GM21367 (cell line): ENCODE data around the gene CCNY.
A peak's percentile ranks its signal among the peaks of the same experiment; 100 is the strongest.
"Not testable (repeated sequence)": the region's sequence is repeated elsewhere in the genome, so short reads cannot be mapped to it uniquely, and the experiment has no call there.

Experiments
- ATAC-seq: cut with Tn5 transposase; IDR thresholded peaks from one replicate; pipeline ENCODE4 v1.9.1; 2021; ENCODE audit not compliant: unreplicated experiment

The CCNY gene

DNA sequence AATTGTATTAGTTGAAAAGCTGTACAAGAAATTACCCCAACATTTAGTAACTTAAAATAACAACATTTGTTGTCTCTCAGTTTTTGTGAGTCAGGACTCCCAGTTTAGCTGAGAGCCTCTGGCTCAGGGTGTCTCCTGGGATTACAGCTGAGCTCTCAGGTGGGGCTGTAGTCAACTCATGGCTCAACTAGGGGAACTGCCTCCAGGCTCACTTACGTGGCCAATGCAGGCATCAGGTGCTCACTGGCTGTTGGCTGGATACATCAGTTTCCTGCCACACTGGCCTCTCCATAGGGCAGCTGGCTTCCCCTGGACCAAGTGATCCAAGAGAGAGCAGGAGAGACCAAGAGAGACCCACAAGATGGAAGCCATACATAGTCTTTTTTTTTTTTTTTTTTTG lies 17.5 kb downstream of the CCNY start:
- no peak for ATAC-seq

DNA sequence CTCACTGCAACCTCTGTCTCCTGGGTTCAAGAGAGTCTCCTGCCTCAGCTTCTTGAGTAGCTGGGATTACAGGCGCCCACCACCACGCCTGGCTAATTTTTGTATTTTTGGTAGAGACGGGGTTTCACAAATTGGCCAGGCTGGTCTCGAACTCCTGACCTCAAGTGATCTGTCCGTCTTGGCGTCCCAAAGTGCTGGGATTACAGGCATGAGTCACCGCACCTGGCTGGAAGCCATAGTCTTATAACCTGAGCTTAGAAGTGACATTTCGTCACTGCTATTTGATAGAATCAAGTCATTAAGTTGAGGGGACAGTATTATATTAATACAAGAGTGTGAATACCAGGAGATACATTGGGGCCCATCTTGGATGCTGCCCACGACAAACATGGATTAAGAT lies 17.9 kb downstream of the CCNY start:
- ATAC-seq, result not testable (repeated sequence)

DNA sequence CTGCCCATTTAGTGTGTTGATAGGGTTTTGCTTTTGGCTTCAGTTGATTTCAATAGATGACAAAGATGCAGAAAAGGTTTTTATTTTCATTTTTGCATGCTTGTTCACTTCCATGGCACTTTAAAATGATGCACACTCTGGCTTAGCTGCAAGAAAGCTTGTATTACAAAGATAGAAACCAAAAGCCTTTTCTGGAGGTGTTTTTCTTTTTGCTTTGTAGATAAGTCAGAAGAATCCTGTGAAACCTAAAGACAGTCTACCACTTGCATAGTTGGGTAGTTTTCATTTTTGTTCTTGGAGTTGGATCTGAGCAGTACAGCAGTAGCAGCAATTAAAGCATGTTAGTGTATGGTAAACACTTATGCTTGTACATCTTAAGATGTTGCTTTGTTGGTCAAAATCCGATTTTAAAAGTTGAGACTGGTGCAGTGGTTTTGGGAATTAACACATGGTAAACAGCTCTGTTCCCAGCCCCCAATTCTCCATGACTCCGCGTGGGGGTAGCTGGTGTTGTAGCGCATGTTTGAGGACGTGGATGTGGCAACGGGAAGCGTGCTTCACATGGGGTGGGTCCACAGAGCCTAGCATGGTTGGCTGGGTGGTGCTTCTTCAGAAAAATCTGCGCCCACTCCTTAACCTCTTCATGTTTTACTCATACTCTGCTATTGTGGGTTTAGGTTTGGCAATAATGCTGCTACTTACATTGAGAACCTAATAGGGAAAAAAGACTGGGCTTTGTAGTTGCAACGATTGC lies 19.8 kb downstream of the CCNY start:
- ATAC-seq, result peak; percentile 62

DNA sequence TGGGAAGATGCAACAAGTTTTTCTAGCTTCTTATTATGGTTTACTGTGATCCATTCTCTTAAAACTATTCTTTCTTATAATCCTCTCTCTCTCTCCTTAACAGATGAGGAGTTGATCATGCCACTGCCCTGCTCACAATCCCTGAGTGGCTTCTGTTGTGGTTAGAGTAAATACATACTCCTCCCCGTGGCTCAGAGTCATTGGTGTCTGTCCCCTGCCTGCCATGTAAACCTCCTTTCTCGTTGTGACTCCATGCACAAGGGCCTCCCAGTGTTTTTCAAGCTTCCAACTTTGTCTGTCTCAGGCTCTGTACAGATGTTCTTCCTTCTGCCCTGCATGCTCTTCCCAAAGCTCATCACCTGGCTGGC lies 20.4 kb downstream of the CCNY start:
- ATAC-seq, result no peak

DNA sequence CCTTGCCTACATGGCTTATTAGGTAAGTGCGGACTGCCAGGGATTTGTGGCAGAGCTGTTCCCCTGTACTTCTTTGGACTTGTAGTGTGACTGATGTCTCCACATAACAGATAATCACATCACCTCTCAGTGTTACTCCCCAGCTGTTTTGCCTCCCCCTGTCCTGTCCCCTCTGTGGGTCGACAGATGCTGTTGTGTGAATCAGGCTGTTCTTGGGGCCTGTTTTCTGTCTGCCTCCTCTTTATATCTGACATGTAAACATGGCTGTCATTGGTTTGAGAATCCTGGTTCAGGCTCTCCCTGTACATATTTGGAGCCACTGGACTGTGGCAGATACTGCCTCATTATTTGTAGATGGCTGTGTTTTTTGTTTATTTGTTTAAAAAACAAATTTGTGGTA lies 22.7 kb downstream of the CCNY start:
- ATAC-seq, result no peak

DNA sequence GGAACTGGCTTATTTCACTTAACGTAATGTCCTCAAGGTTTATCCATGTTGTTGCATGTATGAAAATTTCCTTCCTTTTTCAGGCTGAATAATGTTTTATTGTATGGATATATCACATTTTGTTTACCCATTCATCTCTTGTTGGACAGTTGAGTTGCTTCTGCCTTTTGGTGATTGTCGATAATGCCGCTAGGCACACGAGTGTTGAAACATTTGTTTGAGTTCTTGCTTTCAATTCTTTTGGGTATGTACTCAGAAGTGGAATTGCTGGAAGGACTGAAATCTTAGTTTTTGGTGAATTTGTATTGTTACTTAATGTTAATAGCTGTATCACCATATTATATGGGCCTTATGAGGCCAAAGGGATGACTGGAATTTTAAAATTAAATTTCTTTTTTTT lies 23.6 kb downstream of the CCNY start:
- no peak for ATAC-seq

DNA sequence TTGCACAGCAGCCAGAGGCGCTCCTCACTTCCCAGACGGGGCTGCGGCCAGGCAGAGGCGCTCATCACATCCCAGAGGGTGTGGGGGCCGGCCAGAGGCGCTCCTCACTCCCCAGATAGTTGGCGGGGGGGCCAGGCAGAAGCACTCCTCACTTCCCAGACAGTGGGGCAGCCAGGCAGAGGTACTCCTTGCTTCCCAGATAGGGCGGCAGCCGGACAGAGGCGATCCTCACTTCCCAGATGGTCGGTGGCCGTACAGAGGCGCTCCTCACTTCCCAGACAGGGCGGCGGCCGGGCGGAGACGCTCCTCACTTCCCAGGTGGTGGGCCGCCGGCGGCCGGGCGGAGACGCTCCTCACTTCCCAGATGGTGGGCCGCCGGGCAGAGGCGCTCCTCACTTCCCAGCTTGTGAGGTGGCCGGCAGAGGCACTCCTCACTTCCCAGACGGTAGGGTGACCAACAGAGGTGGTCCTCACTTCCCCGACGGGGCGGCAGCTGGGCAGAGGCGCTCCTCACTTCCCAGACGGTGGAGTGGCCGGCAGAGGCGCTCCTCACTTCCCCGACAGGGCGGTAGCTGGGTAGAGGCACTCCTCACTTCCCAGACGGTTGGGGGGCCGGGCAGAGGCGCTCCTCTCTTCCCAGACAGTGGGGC lies 26.5 kb downstream of the CCNY start:
- ATAC-seq, result no peak

DNA sequence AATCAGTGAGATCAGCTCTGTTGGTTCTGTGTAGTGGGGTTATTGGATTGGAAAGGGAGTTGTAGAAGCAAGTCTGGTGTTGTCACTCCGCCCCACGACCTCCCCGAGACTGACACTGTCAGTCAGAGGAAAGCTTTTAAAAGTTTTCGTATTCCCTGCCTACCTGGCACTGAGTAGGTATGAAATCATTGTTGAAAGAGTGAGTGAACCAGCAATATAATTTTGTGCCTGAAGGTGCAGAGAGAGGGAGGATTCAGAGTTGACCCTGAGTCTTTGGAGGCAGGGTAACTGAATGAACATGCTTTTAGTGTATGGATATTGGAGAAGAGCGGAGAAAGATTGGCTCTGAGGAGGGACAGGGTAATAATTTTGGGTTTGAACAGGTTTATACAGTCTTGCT lies 27.3 kb downstream of the CCNY start:
- no peak for ATAC-seq

DNA sequence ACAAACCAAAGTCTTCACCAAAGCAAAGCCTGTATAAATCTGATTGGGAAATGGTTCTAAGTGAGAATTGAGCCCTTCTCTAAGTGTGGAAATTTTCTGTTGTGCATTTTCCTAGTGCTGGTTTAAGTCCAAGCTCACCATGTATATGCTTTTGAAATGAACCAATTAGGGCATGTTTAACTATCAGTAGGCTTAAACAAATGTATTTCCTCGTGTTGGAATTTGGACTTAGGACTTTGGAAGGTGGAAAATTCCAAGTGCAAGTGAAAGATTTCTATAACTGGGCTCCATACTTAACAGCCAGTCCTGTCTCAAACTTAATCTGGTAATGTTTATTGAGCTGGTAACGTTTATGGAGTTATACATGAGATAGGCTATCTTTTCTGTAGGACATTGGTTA lies 28.5 kb downstream of the CCNY start:
- ATAC-seq, result no peak

DNA sequence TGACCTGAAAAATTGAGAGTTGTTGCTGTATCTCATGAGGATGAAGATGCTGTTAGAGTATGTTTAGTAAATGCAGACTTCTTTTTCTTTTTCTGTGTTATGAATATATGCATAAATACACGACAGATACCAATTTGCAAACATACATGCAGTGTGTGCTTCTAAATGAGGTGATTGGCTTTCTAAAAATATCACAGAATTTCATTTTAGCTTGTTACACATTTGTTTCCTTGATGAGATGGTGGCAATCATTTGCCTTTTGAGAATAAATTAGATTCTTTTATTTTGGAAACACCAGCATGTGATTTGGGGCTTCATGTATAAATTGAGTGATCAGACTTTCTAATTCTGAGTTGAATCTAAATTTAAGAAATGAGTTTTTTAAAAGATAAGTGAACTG lies 29.7 kb downstream of the CCNY start:
- ATAC-seq, result no peak

DNA sequence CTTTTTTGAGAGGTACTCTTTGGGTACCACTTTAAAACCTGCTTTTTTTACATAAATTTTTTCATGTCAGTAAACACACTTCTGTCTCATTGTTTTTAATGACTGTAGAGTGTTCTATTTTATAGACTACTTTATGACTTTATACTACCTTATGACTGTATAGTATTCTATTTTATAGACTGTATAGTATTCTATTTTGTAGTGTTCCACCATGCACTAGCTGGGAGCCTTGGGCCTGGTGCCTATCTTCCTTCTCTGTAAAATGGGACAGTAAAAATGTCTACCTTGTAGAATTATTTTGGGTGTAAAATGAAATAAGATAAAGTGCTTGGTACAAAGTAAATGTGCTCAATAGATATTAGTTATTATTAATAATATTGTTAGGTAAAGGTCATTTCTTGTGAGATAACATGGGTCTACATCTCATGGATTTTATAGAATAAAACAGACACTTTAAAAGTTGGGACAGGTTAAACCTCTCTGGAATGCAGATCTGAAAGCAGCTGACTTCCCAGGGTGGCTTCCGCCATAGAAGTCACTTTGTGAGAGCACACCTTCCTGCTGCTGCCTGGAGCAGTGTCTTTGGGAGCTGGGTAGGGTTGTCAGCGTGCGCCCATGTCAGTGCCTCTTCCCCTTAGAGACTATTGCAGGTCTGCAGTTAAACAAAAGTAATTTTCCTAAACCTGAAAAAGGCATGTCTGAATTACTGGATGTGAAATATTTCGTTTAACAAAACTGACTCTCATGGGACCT lies 31.0 kb downstream of the CCNY start:
- no peak for ATAC-seq

DNA sequence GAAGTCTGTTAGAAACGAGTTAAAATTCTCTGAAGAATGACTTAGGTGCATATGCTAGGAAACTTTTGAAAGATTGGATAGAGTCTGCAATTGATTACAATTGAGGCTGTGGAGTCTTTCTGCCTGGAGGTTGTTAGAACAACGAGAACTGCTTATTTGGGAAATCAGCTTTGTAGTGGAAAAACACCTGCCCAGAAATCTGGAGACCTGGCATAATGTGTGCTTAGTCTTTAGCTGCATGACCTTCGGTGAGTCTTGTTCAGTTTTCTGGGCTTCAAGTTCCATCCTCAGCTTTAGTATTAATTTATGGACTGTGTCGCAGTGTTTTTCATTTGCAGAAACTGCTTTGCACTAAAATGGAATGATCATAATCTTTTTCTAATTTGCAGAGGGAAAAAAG lies 31.7 kb downstream of the CCNY start:
- no peak for ATAC-seq

DNA sequence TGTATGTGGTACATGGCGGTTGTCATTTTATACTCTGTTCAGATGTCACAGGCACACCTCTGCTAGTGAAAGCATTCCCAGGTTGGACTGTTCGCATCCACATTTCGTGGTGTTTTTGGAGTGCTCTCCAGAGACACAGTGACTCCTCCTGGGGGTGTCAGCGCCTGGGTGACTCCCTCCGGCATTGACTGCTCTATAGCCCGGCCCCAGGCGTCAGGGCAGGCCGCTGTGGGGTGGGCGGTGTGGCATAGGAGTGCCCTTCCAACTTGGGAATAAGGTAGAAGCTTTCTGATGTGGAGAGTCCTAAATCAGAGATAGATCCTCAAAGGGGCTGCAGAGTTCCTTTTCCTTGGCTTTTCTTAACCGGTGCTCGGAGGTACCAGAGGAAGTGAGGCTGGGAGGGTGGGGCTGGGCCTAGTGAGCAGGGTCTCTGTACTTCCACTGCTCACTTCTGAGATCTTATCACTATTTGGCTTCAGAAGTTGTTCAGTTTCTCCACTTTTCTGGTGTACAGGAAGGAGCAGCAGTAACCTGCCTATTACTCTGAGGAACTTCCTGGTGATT lies 32.3 kb downstream of the CCNY start:
- no peak for ATAC-seq

DNA sequence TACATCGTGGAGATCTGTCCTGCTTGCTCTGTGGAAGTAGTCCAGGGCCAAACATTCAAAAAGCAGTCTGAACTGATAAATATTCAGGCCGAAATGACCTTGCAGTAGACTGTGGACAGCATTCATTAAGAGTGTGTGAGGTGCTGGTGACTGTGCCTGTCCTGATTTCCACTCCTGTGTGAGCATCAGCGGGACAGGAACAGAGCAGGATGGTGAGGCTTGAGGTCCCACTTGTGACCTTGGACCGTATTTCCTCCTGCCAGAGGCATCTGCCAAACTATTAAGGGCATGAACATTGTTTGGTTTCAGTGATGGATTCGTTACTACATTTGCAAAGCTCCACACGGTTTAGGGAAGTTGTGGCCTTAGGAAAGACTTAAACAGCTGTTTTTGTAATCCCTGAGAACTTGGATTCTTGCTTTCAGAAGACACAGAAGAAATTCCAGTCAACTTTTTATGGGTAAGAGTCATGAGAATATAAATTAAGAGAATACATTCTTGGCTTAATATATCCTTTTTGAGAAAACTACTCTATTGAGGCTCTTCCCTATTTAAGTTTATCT lies 32.8 kb downstream of the CCNY start:
- ATAC-seq, result no peak

DNA sequence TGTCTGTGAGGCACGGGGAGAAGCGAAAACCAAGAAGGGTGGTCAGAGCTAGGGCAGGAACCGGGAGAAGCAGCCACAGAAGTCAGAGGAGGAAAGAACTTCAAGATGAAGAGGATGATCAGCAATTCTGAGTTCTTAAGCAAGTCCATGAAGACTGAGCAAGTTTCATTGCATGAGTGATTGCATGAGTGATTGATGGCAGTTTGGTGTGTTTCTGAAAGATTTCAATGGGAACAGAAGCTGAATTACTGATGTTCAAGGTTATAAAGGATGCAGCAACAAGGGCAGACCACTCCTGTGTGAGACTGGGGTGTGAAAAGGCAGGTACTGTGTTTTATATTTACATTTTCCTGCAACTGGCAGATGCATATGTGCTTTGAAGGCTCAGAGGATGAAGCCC lies 35.4 kb downstream of the CCNY start:
- no peak for ATAC-seq

DNA sequence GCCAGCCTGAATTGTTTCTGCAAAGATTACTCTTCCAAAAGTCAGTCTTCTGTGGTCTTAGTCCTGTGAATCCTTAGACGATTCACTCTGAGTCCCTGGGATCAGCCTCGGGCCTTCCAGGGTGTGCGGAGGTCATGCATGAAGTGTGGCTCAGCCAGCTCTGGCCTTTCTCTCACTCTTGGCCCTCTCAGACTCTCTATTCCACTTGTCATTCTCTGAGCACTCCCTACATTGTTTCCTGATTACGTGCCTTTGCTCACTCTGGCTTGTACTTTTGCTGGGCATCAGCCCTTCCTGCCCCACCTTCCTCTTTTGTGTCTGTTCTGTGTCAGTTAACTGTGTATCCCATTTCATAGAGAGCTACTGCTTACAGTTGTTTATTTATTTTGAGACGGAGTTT lies 36.0 kb downstream of the CCNY start:
- ATAC-seq, result no peak

DNA sequence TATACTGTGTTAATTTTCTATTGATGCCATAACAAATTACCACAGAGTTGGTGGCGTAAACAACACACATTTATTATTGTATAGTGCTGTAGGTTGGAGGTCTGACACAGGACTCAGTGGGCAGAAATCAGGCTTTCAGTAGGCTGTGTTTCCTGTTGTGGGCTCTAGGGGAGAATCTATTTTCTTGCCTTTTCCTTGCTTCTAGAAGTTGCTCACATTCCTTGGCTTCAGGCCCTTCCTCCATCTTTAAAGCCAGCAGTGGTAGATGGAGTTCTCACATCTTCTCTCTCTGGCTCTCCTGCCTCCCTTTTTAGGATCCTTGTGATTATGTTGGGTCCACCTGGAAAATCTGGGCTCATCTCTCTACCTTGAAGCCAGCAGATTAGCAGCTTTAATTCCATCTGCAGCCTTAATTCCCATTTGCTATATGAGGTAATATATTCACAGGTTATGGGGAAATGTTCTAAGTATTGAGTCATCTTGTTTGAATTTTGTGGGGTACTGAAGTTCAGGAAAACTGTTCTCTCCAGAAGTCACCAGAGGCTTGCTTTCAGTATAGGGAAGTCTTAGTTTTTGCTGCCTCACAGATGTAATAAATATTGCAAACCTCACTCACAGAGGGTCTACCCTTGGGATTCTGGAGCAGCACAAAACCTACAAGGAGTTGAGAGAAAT lies 38.9 kb downstream of the CCNY start:
- no peak for ATAC-seq

DNA sequence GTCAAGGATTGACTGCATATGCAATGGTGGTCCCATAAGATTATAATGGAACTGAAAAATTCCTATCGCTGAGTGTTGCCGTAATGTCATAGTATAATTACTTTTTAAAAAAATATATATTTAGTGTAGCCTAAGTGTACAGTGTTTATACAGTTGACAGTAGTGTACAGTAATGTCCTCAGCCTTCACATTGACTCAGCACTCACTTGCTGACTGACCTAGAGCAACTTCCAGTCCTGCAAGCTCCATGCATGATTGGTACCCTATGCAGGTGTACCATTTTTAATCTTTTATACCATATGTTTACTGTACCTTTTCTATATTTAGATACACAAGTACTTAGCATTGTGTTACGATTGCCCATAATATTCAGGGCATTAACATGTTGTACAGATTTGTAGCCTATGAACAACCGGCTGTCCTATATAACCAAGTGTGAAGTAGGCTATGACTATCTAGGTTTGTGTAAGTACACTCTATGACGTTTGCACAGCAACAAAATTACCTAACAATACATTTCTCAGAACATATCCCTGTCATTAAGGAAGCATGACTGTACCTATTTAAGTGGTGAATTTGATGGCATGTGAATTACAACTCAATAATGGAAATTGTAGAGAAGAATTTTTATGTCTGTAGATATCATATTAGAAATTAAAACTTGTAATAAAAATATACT lies 40.9 kb downstream of the CCNY start:
- no peak for ATAC-seq

DNA sequence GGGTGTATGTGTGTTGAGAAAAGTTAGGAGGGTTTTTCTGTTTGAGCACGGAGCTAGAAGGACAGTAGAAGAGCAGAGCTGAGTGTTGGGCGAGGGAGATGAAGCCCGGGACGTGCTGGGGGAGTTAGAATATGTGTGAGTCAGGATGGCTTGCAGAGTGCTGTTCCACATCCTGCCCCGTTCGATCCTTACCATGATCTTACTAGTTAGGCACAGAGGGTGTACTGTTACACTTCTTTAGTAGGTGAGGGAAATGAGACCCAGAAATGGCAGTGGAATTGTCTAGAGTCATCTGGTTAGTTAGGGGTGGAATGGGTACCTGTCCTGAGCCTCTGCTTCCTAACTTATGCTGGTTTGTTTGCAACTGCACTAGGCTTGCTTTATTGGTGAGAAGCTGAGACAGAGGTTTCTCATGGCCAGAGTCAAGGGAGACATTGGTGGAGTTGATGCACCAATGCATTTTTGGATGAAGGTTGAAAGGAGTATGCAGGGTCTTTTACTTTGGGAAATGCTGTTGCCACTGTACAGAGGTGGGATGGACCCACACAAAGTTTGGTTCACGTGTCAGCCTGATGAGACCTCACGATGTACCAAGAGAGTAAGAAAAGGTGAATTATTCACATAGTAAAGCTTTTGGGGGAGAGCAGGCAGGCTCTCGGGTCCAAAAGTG lies 42.4 kb downstream of the CCNY start:
- ATAC-seq, result peak; percentile 33
